Ovary (tissue), 9 donors: ENCODE results near the gene KCTD16. TPM values are rescaled to one million over a fixed set of nuclear protein-coding genes. Genes with fewer than 3 reads are reported as not detected.

Experiments
- DNase-seq, 5 donors: peaks; one replicate each; pipeline ENCODE4 v3.0.0-alpha.2; 2019 to 2020
- H3K27ac ChIP-seq, 2 donors: fragments of 200-600 bp; one replicate each; pipeline versions ENCODE4 v1.5.1 to v1.8.0; 2019 to 2022
- H3K27me3 ChIP-seq: fragments of 200-600 bp; one replicate; pipeline ENCODE4 v1.8.0; 2022
- H3K36me3 ChIP-seq: fragments of 200-600 bp; sonication (generic); one replicate; pipeline ENCODE4 v1.5.1; 2019
- H3K4me1 ChIP-seq: one replicate; pipeline ENCODE4 v1.8.1; 2013; ENCODE audit warnings: mild to moderate bottlenecking, moderate library complexity; ENCODE audit not compliant: insufficient read depth
- H3K4me3 ChIP-seq: fragments of 200-600 bp; sonication (generic); one replicate; pipeline ENCODE4 v1.5.1; 2017
- H3K9me3 ChIP-seq, 2 donors: fragments of 200-600 bp in 1 of 2; sonication (generic) in 1 of 2; one replicate each; pipeline versions ENCODE4 v1.5.1 to v1.8.1; 2013 to 2019; ENCODE audit warnings: mild to moderate bottlenecking in 1 of 2, moderate library complexity in 1 of 2
- CTCF ChIP-seq, 3 donors: fragments of 450-650 bp in 2 of 3; fragments of 200-600 bp in 1 of 3; IDR thresholded peaks; one replicate each; pipeline versions ENCODE4 v1.5.1 to v1.8.0; 2016 to 2022; ENCODE audit warnings: antibody characterized with exemption in 3 of 3, mild to moderate bottlenecking in 1 of 3
- EP300 ChIP-seq: sonication (generic); formaldehyde crosslinking; IDR thresholded peaks from one replicate; pipeline ENCODE4 v1.6.1; 2017; ENCODE audit warnings: antibody characterized with exemption
- POLR2A ChIP-seq: fragments of 450-650 bp; IDR thresholded peaks from one replicate; pipeline ENCODE4 v1.6.1; 2017; ENCODE audit warnings: antibody characterized with exemption, mild to moderate bottlenecking, moderate library complexity
- WGBS, 3 donors: extraction: QIAGEN DNeasy Blood & Tissue Kit in 1 of 3; methylation state at CpG; one replicate each; pipeline versions ENCODE4 v1.1.5 to v1.1.7; 2013 to 2017; 5-methylcytosine and 5-hydroxymethylcytosine counted together
- intact Hi-C, 4 donors: fragments of 100-400 bp; cut with DNase I; formaldehyde crosslinking; loops; one replicate each; pipeline versions ENCODE4 v1.11.0 to v1.15.1; 2022 to 2023
- polyA plus RNA-seq, 2 donors: library from polyadenylated mRNA; stranded (reverse); fragments of 200-250 nt in 1 of 2; fragments of 350-450 nt in 1 of 2; fragmentation: Illumina TruSeq in 1 of 2; extraction: RNeasy Lipid Tissue Mini Kit (QIAGEN cat#74804) in 1 of 2; gene quantifications; one replicate each; pipeline ENCODE4 v1.2.3, GENCODE V29; 2013 to 2014
- total RNA-seq, 7 donors: library from RNA; depleted of rRNA in 2 of 7; stranded (reverse); fragments of >200 nt in 2 of 7; fragmentation: NEBNext Ultra II Directional in 3 of 7; extraction: Animal tissue kit (Norgen Biotek cat#: 25700) in 3 of 7; gene quantifications; one replicate each; pipeline versions ENCODE4 v1.1.0 to v1.2.4, GENCODE V29; 2016 to 2023
- donor health status: DM: no; HTN: no; CAD: no; lungs with moderate emphysema.
- donor health status: DM: no; HTN: no; CAD: no.
- donor health status: Bipolar disorder and iron deficiency.
- donor health status: DM: yes; HTN: yes; CAD: no.
- donor health status: DM: no; HTN: no; CAD: no.
- donor health status: DM: yes; HTN: yes; CAD: no.

Gene KCTD16
- total and polyA plus RNA-seq, 9 donors, result under 0.01 to 0.46 (median 0.13) TPM; not detected in 1

- no peaks in the 10 kb centered on the region for H3K27me3 ChIP-seq
- intact Hi-C loops, result no loop called here
- DNase-seq, result no peak
- no peaks in the 10 kb centered on the region for H3K9me3 ChIP-seq
- TF ChIP-seq EP300 (no peak), CTCF (IDR thresholded peaks at IDR 0.05) (no peak), POLR2A (no peak)
- no peaks in the 10 kb centered on the region for H3K4me1 ChIP-seq
- no peak overlapping the region for H3K27ac ChIP-seq
- no peak overlapping the region for H3K4me3 ChIP-seq
- no peaks in the 10 kb centered on the region for H3K36me3 ChIP-seq
- 31 to 41% (median 37%) methylated on average over 2 of the region's 2 CpGs for WGBS, 3 donors
These were observed 35.5 kb downstream of the KCTD16 start for GRCh38 chr5:144206141-144206540.

- Histone ChIP-seq H3K9me3 (no peaks in the 10 kb centered on the region), H3K4me3 (no peak overlapping the region), H3K27me3 (no peaks in the 10 kb centered on the region), H3K27ac (no peak overlapping the region), H3K4me1 (no peaks in the 10 kb centered on the region), H3K36me3 (no peaks in the 10 kb centered on the region)
- no peak for DNase-seq
- TF ChIP-seq CTCF (IDR thresholded peaks at IDR 0.05), result no peak
- no peak for TF ChIP-seq EP300
- no peak for TF ChIP-seq POLR2A
- intact Hi-C loops, result no loop called here
These were observed 37.3 kb downstream of the KCTD16 start for GRCh38 chr5:144207875-144208444.

GRCh38 chr5:144209361-144209760 lies 38.7 kb downstream of the KCTD16 start:
- intact Hi-C loops, result no loop called here
- Histone ChIP-seq H3K27ac (no peak overlapping the region), H3K36me3 (no peaks in the 10 kb centered on the region), H3K4me3 (no peak overlapping the region), H3K9me3 (no peaks in the 10 kb centered on the region), H3K4me1 (no peaks in the 10 kb centered on the region), H3K27me3 (no peaks in the 10 kb centered on the region)
- TF ChIP-seq POLR2A, result no peak
- TF ChIP-seq EP300, result no peak
- no peak for TF ChIP-seq CTCF (IDR thresholded peaks at IDR 0.05)
- no peak for DNase-seq
- WGBS, 3 donors, result 72 to 77% (median 76%) methylated on average over 4 of the region's 4 CpGs

GRCh38 chr5:144210655-144211054 lies 40.0 kb downstream of the KCTD16 start:
- no peaks in the 10 kb centered on the region for H3K9me3 ChIP-seq
- no peaks in the 10 kb centered on the region for H3K4me1 ChIP-seq
- no peak for DNase-seq
- TF ChIP-seq CTCF (IDR thresholded peaks at IDR 0.05), result no peak
- no peak for TF ChIP-seq EP300
- TF ChIP-seq POLR2A, result no peak
- H3K27me3 ChIP-seq, result no peaks in the 10 kb centered on the region
- intact Hi-C loops, result no loop called here
- H3K36me3 ChIP-seq, result no peaks in the 10 kb centered on the region
- no peak overlapping the region for H3K4me3 ChIP-seq
- WGBS, 3 donors, result 21 to 33% (median 32%) methylated on average over 1 of the region's 1 CpG
- H3K27ac ChIP-seq, result no peak overlapping the region
